IPS-15b (cell line): ENCODE results near the gene PPM1L.
"Not testable (repeated sequence)": the region's sequence is repeated elsewhere in the genome, so short reads cannot be mapped to it uniquely, and the experiment has no call there.

ENCODE experiments used
- H3K27me3 ChIP-seq: one replicate; pipeline ENCODE4 v1.6.1; 2013; ENCODE audit warnings: low read length; ENCODE audit not compliant: control insufficient read depth, insufficient read depth
- H3K36me3 ChIP-seq: one replicate; pipeline ENCODE4 v1.6.1; 2013; ENCODE audit warnings: low read length; ENCODE audit not compliant: control insufficient read depth, insufficient read depth
- H3K4me1 ChIP-seq: one replicate; pipeline ENCODE4 v1.6.1; 2013; ENCODE audit warnings: mild to moderate bottlenecking, low read length; ENCODE audit not compliant: control insufficient read depth, insufficient read depth
- H3K4me3 ChIP-seq: one replicate; pipeline ENCODE4 v1.5.1; 2013; ENCODE audit warnings: low read depth, low read length
- H3K9ac ChIP-seq: one replicate; pipeline ENCODE4 v1.6.1; 2013; ENCODE audit warnings: low read depth, mild to moderate bottlenecking, low read length
- H3K9me3 ChIP-seq: one replicate; pipeline ENCODE4 v1.6.1; 2013; ENCODE audit warnings: mild to moderate bottlenecking, low read length; ENCODE audit not compliant: control insufficient read depth, insufficient read depth

The PPM1L gene

GRCh38 chr3:160755776-160756304 lies at the start of gene PPM1L:
TSS of gene PPM1L (plus strand) at chr3:160756231.
- H3K36me3 ChIP-seq: no peaks in the 10 kb centered on the region
- peak within 1 kb of the TSS; percentile 87 for H3K4me3 ChIP-seq
- peak within 1 kb of the TSS; percentile 92 for H3K9ac ChIP-seq
- H3K9me3 ChIP-seq: no peaks in the 10 kb centered on the region
- peaks cover 35% of the 10 kb centered on the region for H3K27me3 ChIP-seq
- H3K4me1 ChIP-seq: peaks cover 2% of the 10 kb centered on the region

- H3K9me3 ChIP-seq: no peaks in the 10 kb centered on the region
- H3K36me3 ChIP-seq: no peaks in the 10 kb centered on the region
- H3K4me3 ChIP-seq: no peak overlapping the region
- no peaks in the 10 kb centered on the region for H3K27me3 ChIP-seq
- H3K9ac ChIP-seq: no peak overlapping the region
- no peaks in the 10 kb centered on the region for H3K4me1 ChIP-seq
These were observed 48.7 kb upstream of the PPM1L start for GRCh38 chr3:160707187-160707794.

- no peaks in the 10 kb centered on the region for H3K4me1 ChIP-seq
- H3K9me3 ChIP-seq: no peaks in the 10 kb centered on the region
- no peaks in the 10 kb centered on the region for H3K36me3 ChIP-seq
- no peak overlapping the region for H3K4me3 ChIP-seq
- H3K9ac ChIP-seq: no peak overlapping the region
- H3K27me3 ChIP-seq: no peaks in the 10 kb centered on the region
These were observed 46.4 kb upstream of the PPM1L start for GRCh38 chr3:160709477-160710182.

- not testable (repeated sequence) for H3K9me3 ChIP-seq, H3K4me1 ChIP-seq, H3K36me3 ChIP-seq, H3K9ac ChIP-seq, H3K27me3 ChIP-seq, H3K4me3 ChIP-seq
These were observed 42.9 kb upstream of the PPM1L start for GRCh38 chr3:160713144-160713543.

- Histone ChIP-seq H3K36me3 (no peaks in the 10 kb centered on the region), H3K9me3 (no peaks in the 10 kb centered on the region), H3K4me3 (no peak overlapping the region), H3K4me1 (no peaks in the 10 kb centered on the region), H3K27me3 (no peaks in the 10 kb centered on the region), H3K9ac (no peak overlapping the region)
These were observed 36.3 kb upstream of the PPM1L start for GRCh38 chr3:160719710-160720109.

GRCh38 chr3:160720123-160720746 lies 35.8 kb upstream of the PPM1L start:
- no peaks in the 10 kb centered on the region for H3K27me3 ChIP-seq
- H3K9ac ChIP-seq: no peak overlapping the region
- H3K36me3 ChIP-seq: no peaks in the 10 kb centered on the region
- no peak overlapping the region for H3K4me3 ChIP-seq
- no peaks in the 10 kb centered on the region for H3K4me1 ChIP-seq
- H3K9me3 ChIP-seq: no peaks in the 10 kb centered on the region

- Histone ChIP-seq H3K9ac (no peak overlapping the region), H3K36me3 (no peaks in the 10 kb centered on the region), H3K27me3 (no peaks in the 10 kb centered on the region), H3K4me3 (no peak overlapping the region), H3K4me1 (no peaks in the 10 kb centered on the region), H3K9me3 (no peaks in the 10 kb centered on the region)
These were observed 33.7 kb upstream of the PPM1L start for GRCh38 chr3:160722331-160722730.

GRCh38 chr3:160725338-160725737 lies 30.7 kb upstream of the PPM1L start:
- no peaks in the 10 kb centered on the region for H3K4me1 ChIP-seq
- H3K4me3 ChIP-seq: no peak overlapping the region
- no peak overlapping the region for H3K9ac ChIP-seq
- H3K9me3 ChIP-seq: no peaks in the 10 kb centered on the region
- H3K36me3 ChIP-seq: no peaks in the 10 kb centered on the region
- no peaks in the 10 kb centered on the region for H3K27me3 ChIP-seq

- Histone ChIP-seq H3K9me3 (no peaks in the 10 kb centered on the region), H3K36me3 (no peaks in the 10 kb centered on the region), H3K27me3 (no peaks in the 10 kb centered on the region), H3K4me3 (no peak overlapping the region), H3K4me1 (peaks cover 3% of the 10 kb centered on the region), H3K9ac (no peak overlapping the region)
These were observed 20.2 kb upstream of the PPM1L start for GRCh38 chr3:160735826-160736225.

GRCh38 chr3:160738048-160738447 lies 18.0 kb upstream of the PPM1L start:
- Histone ChIP-seq H3K27me3 (no peaks in the 10 kb centered on the region), H3K36me3 (no peaks in the 10 kb centered on the region), H3K9ac (no peak overlapping the region), H3K9me3 (no peaks in the 10 kb centered on the region), H3K4me1 (peaks cover 3% of the 10 kb centered on the region), H3K4me3 (no peak overlapping the region)

- H3K9me3 ChIP-seq: no peaks in the 10 kb centered on the region
- H3K4me3 ChIP-seq: no peak overlapping the region
- no peak overlapping the region for H3K9ac ChIP-seq
- H3K27me3 ChIP-seq: no peaks in the 10 kb centered on the region
- H3K4me1 ChIP-seq: peaks cover 3% of the 10 kb centered on the region
- no peaks in the 10 kb centered on the region for H3K36me3 ChIP-seq
These were observed 17.0 kb upstream of the PPM1L start for GRCh38 chr3:160739079-160739478.

GRCh38 chr3:160746976-160747375 lies 9.1 kb upstream of the PPM1L start:
- Histone ChIP-seq H3K9ac (no peak overlapping the region), H3K27me3 (no peaks in the 10 kb centered on the region), H3K9me3 (no peaks in the 10 kb centered on the region), H3K36me3 (no peaks in the 10 kb centered on the region), H3K4me3 (no peak overlapping the region), H3K4me1 (no peaks in the 10 kb centered on the region)
